H1 (cell line): Measurements from ENCODE around the gene PLA2R1. TPM values are rescaled to one million over a fixed set of nuclear protein-coding genes. Genes with fewer than 3 reads are reported as not detected.
A peak's percentile ranks its signal among the peaks of the same experiment; 100 is the strongest.

Experiments used
- CTCF ChIA-PET: fragments of 300-600 bp; sonication (Branson Sonifier 250); formaldehyde crosslinking; loops from one replicate; lab custom pipeline; 2021; ENCODE audit not compliant: partially characterized antibody; lab: Charles Lee
- POLR2A ChIA-PET: fragments of 300-600 bp; sonication (Branson Sonifier 250); formaldehyde crosslinking; loops from one replicate; lab custom pipeline; 2021; ENCODE audit warnings: inconsistent platforms; ENCODE audit not compliant: partially characterized antibody; lab: Charles Lee
- DNase-seq, 2 experiments: peaks; one replicate each; pipeline versions ENCODE4 v3.0.0 to v3.0.0-alpha.2; 2010 to 2022; ENCODE audit warnings: low spot score in 2 of 2, low read depth in 1 of 2, mixed read lengths in 1 of 2
- FAIRE-seq: peaks from 2 replicates; lab custom pipeline; 2011; peaks lifted over from hg19 to GRCh38; lab: Jason Lieb, UNC
- H2AFZ ChIP-seq: 2 replicates; pipeline ENCODE4 v1.8.1; 2012; ENCODE audit warnings: low read length, inconsistent platforms
- H2AK5ac ChIP-seq: 2 replicates; pipeline ENCODE4 v1.6.1; 2013; ENCODE audit warnings: low read depth, low read length
- H2BK120ac ChIP-seq: replicated peaks from 2 replicates; pipeline ENCODE3; 2013; ENCODE audit warnings: low read depth, low read length, inconsistent platforms
- H2BK12ac ChIP-seq: 2 replicates; pipeline ENCODE4 v1.6.1; 2013; ENCODE audit warnings: low read depth, low read length
- H2BK15ac ChIP-seq: 2 replicates; pipeline ENCODE4 v1.6.1; 2013; ENCODE audit warnings: low read length
- H2BK20ac ChIP-seq: 2 replicates; pipeline ENCODE4 v1.6.1; 2013; ENCODE audit warnings: low read length
- H2BK5ac ChIP-seq: 2 replicates; pipeline ENCODE4 v1.6.1; 2013; ENCODE audit warnings: low read depth, low read length
- H3K14ac ChIP-seq: 2 replicates; pipeline ENCODE4 v1.6.1; 2013; ENCODE audit warnings: inconsistent platforms; ENCODE audit not compliant: insufficient read length
- H3K18ac ChIP-seq: 2 replicates; pipeline ENCODE4 v1.6.1; 2013; ENCODE audit warnings: low read length; ENCODE audit errors: extremely low read depth
- H3K23ac ChIP-seq: 2 replicates; pipeline ENCODE4 v1.6.1; 2013; ENCODE audit warnings: inconsistent platforms; ENCODE audit not compliant: insufficient read length
- H3K23me2 ChIP-seq: 2 replicates; pipeline ENCODE4 v1.6.1; 2013; ENCODE audit warnings: low read depth, low read length
- H3K27ac ChIP-seq: 2 replicates; pipeline ENCODE4 v1.6.1; 2011; ENCODE audit warnings: low read depth, low read length, inconsistent platforms
- H3K27me3 ChIP-seq, 4 experiments: replicated peaks in 1 of 4; 1 replicate in 1 of 4; 2 replicates in 3 of 4; pipeline versions ENCODE4 v1.6.1 to v1.8.1; 2011 to 2013; ENCODE audit warnings: low read length in 3 of 4, mild to moderate bottlenecking in 3 of 4, inconsistent platforms in 2 of 4, mixed read lengths in 2 of 4, moderate library complexity in 1 of 4; ENCODE audit not compliant: control insufficient read depth in 3 of 4, insufficient read depth in 3 of 4; ENCODE audit errors: extremely low read depth in 1 of 4
- H3K36me3 ChIP-seq, 4 experiments: 2 replicates each; pipeline versions ENCODE4 v1.6.1 to v1.8.1; 2011 to 2013; ENCODE audit warnings: mild to moderate bottlenecking in 4 of 4, low read length in 3 of 4, moderate library complexity in 2 of 4, control low read depth in 1 of 4, inconsistent platforms in 1 of 4; ENCODE audit not compliant: insufficient read depth in 4 of 4, control insufficient read depth in 2 of 4
- H3K4ac ChIP-seq: replicated peaks from 2 replicates; pipeline ENCODE3; 2013; ENCODE audit warnings: low read length, low read depth, mixed read lengths, inconsistent platforms; ENCODE audit not compliant: insufficient read length
- H3K4me1 ChIP-seq, 4 experiments: replicated peaks in 1 of 4; 1 replicate in 1 of 4; 2 replicates in 3 of 4; pipeline versions ENCODE4 v1.6.1 to v1.8.1; 2011 to 2013; ENCODE audit warnings: low read length in 3 of 4, inconsistent platforms in 2 of 4, mixed read lengths in 1 of 4; ENCODE audit not compliant: insufficient read depth in 4 of 4, control insufficient read depth in 3 of 4
- H3K4me2 ChIP-seq, 2 experiments: 2 replicates each; pipeline versions ENCODE4 v1.6.1 to v1.8.1; 2011 to 2013; ENCODE audit warnings: low read depth in 2 of 2, low read length in 2 of 2, control low read depth in 1 of 2, inconsistent platforms in 1 of 2, mild to moderate bottlenecking in 1 of 2; ENCODE audit not compliant: insufficient read depth in 1 of 2
- H3K4me3 ChIP-seq, 4 experiments: fragments of 200-600, 300-600 bp in 1 of 4; sonication (generic), shearing (Covaris generic), sonication (Bioruptor Twin) in 1 of 4; 2 replicates each; pipeline versions ENCODE4 v1.5.1 to v1.8.1; 2011 to 2016; ENCODE audit warnings: low read length in 4 of 4, low read depth in 3 of 4, control low read depth in 2 of 4, inconsistent platforms in 2 of 4, mild to moderate bottlenecking in 2 of 4, mixed read lengths in 1 of 4, moderate library complexity in 1 of 4; ENCODE audit not compliant: insufficient read depth in 2 of 4; ENCODE audit errors: extremely low read depth in 1 of 4
- H3K56ac ChIP-seq: replicated peaks from 2 replicates; pipeline ENCODE3; 2013; ENCODE audit warnings: low read depth, mild to moderate bottlenecking, mixed read lengths, low read length, inconsistent platforms; ENCODE audit not compliant: insufficient read length
- H3K79me1 ChIP-seq: 2 replicates; pipeline ENCODE4 v1.6.1; 2013; ENCODE audit warnings: low read depth, low read length, control low read depth
- H3K79me2 ChIP-seq, 2 experiments: 2 replicates each; pipeline versions ENCODE4 v1.6.1 to v1.8.1; 2012 to 2013; ENCODE audit warnings: low read length in 2 of 2, mild to moderate bottlenecking in 2 of 2, inconsistent platforms in 1 of 2; ENCODE audit not compliant: insufficient read depth in 2 of 2, control insufficient read depth in 1 of 2
- H3K9ac ChIP-seq, 4 experiments: replicated peaks in 1 of 4; 1 replicate in 1 of 4; 2 replicates in 3 of 4; pipeline versions ENCODE4 v1.6.1 to v1.8.1; 2011 to 2013; ENCODE audit warnings: low read depth in 3 of 4, low read length in 3 of 4, control low read depth in 2 of 4, mild to moderate bottlenecking in 2 of 4, moderate library complexity in 2 of 4, inconsistent platforms in 1 of 4; ENCODE audit errors: extremely low read depth in 1 of 4
- H3K9me3 ChIP-seq, 2 experiments: 2 replicates each; pipeline versions ENCODE4 v1.6.1 to v1.8.1; 2012 to 2013; ENCODE audit warnings: mild to moderate bottlenecking in 2 of 2, moderate library complexity in 2 of 2, control low read depth in 1 of 2, inconsistent platforms in 1 of 2, low read depth in 1 of 2, low read length in 1 of 2, mixed read lengths in 1 of 2; ENCODE audit not compliant: insufficient read depth in 2 of 2
- H4K20me1 ChIP-seq, 2 experiments: replicated peaks in 1 of 2; 2 replicates each; pipeline versions ENCODE3 to v1.8.1; 2011 to 2013; ENCODE audit warnings: inconsistent platforms in 2 of 2, low read length in 2 of 2, mild to moderate bottlenecking in 1 of 2; ENCODE audit not compliant: insufficient read depth in 2 of 2, control insufficient read depth in 1 of 2
- H4K5ac ChIP-seq: 2 replicates; pipeline ENCODE4 v1.6.1; 2013; ENCODE audit warnings: low read length, low read depth, mixed read lengths, inconsistent platforms; ENCODE audit not compliant: insufficient read length
- H4K8ac ChIP-seq: 2 replicates; pipeline ENCODE4 v1.8.0; 2013; ENCODE audit warnings: mild to moderate bottlenecking, moderate library complexity, low read length, inconsistent platforms; ENCODE audit not compliant: insufficient read depth; ENCODE audit errors: extremely low read depth
- H4K91ac ChIP-seq: replicated peaks from 2 replicates; pipeline ENCODE3; 2013; ENCODE audit warnings: low read length, mixed read lengths, inconsistent platforms; ENCODE audit not compliant: insufficient read length
- BCL11A ChIP-seq, 2 experiments: IDR thresholded peaks; one replicate each; pipeline ENCODE4 v1.6.1; 2011; ENCODE audit warnings: low read depth in 2 of 2, low read length in 2 of 2, mild to moderate bottlenecking in 2 of 2
- CHD1 ChIP-seq: IDR thresholded peaks from 2 replicates; pipeline ENCODE4 v1.6.1; 2012; ENCODE audit warnings: low read depth, low read length, improper control_type of control experiment
- EZH2 ChIP-seq: fragments of 200-600 bp; sonication (generic); IDR thresholded peaks from 2 replicates; pipeline ENCODE4 v1.7.1; 2012; ENCODE audit warnings: low read depth, mild to moderate bottlenecking, moderate library complexity, low read length, inconsistent platforms; ENCODE audit not compliant: severe bottlenecking
- HDAC2 ChIP-seq, 2 experiments: fragments of 300-600 bp in 1 of 2; sonication (generic) in 1 of 2; IDR thresholded peaks; 2 replicates each; pipeline ENCODE4 v1.6.1; 2011 to 2012; ENCODE audit warnings: low read depth in 2 of 2, low read length in 2 of 2, mild to moderate bottlenecking in 2 of 2, moderate library complexity in 2 of 2, borderline replicate concordance in 1 of 2, inconsistent platforms in 1 of 2
- HDAC6 ChIP-seq: IDR thresholded peaks from one replicate; pipeline ENCODE4 v1.7.1; 2012; ENCODE audit warnings: low read depth, mild to moderate bottlenecking, inconsistent platforms, low read length, moderate library complexity
- JUND ChIP-seq: IDR thresholded peaks from 2 replicates; pipeline ENCODE4 v1.6.1; 2011; ENCODE audit warnings: mild to moderate bottlenecking, improper control_type of control experiment, low read length
- NANOG ChIP-seq: IDR thresholded peaks from 2 replicates; pipeline ENCODE4 v1.6.1; 2011; ENCODE audit warnings: low read length, low read depth, mild to moderate bottlenecking, inconsistent platforms; ENCODE audit not compliant: insufficient read depth, poor library complexity, severe bottlenecking
- POU5F1 ChIP-seq: IDR thresholded peaks from 2 replicates; pipeline ENCODE4 v1.6.1; 2011; ENCODE audit warnings: low read depth, mild to moderate bottlenecking, low read length, moderate library complexity
- SP1 ChIP-seq: IDR thresholded peaks from 2 replicates; pipeline ENCODE4 v1.6.1; 2011; ENCODE audit warnings: low read depth, low read length
- SP4 ChIP-seq: IDR thresholded peaks from 2 replicates; pipeline ENCODE4 v1.6.1; 2012; ENCODE audit warnings: low read length, inconsistent platforms
- TAF1 ChIP-seq: IDR thresholded peaks from 2 replicates; pipeline ENCODE4 v1.6.1; 2011; ENCODE audit warnings: mild to moderate bottlenecking, low read depth, low read length
- USF2 ChIP-seq: IDR thresholded peaks from 2 replicates; pipeline ENCODE4 v1.6.1; 2011; ENCODE audit warnings: low read length, improper control_type of control experiment
- ZNF274 ChIP-seq: IDR thresholded peaks from 2 replicates; pipeline ENCODE4 v1.7.0; 2012; ENCODE audit warnings: low read length, borderline replicate concordance; ENCODE audit errors: extremely low read depth
- WGBS, 2 experiments: shearing (Covaris generic) in 1 of 2; methylation state at CpG; one replicate each; pipeline versions ENCODE4 v1.1.6 to v1.1.7; 2013 to 2015; ENCODE audit warnings: low lambda C conversion rate in 2 of 2, mixed read lengths in 2 of 2, inconsistent platforms in 1 of 2, low coverage in 1 of 2, missing lambda C conversion rate in 1 of 2; ENCODE audit not compliant: insufficient replicate concordance in 2 of 2, insufficient coverage in 1 of 2, insufficient read length in 1 of 2; ENCODE audit errors: extremely low coverage in 1 of 2, missing lambda C conversion rate in 1 of 2; 5-methylcytosine and 5-hydroxymethylcytosine counted together
- polyA plus RNA-seq, 7 experiments: library from polyadenylated mRNA; depleted of rRNA in 3 of 7; stranded (reverse) in 5 of 7; unstranded in 2 of 7; fragments of >200 nt in 5 of 7; fragments of 200-250 nt in 2 of 7; gene quantifications; 1 replicate in 5 of 7; 2 replicates in 1 of 7; 4 replicates in 1 of 7; pipeline versions ENCODE4 v1.2.1 to v1.2.3, GENCODE V29; 2011 to 2013; ENCODE audit warnings: missing spikeins in 2 of 7, mixed read lengths in 2 of 7
- total RNA-seq: library from RNA; stranded (reverse); fragmentation: NEBNext Ultra II Directional; extraction: Animal tissue kit (Norgen Biotek cat#: 25700); gene quantifications from 2 replicates; pipeline ENCODE4 v1.2.1, GENCODE V29; 2021

The PLA2R1 gene
- total and polyA plus RNA-seq, 2 of the 8 experiments (the other 6 are each of a cell fraction or from before 2014, with no cell fraction given) = 0.65 to 1.5 TPM

GRCh38 chr2:160061533-160061932, 882 bp downstream of the PLA2R1 start:
- Histone ChIP-seq H3K79me2 (no peaks in the 10 kb centered on the region), H2AK5ac (no peak overlapping the region), H2BK5ac (no peak overlapping the region), H2BK120ac (no peak overlapping the region), H4K20me1 (no peaks in the 10 kb centered on the region), H3K4me2 (peak overlapping the region; percentile 72 to 94), H3K79me1 (no peaks in the 10 kb centered on the region), H3K36me3 (peaks cover 0 to 5% (median 0%) of the 10 kb centered on the region in 4 experiments; a peak in 1 of 8 replicates), H3K27me3 (peaks cover 0 to 18% (median 17%) of the 10 kb centered on the region in 4 experiments; a peak in 6 of 7 replicates), H3K9me3 (peaks cover 0 to under 1% of the 10 kb centered on the region in 2 experiments; a peak in 1 of 4 replicates), H4K5ac (no peak overlapping the region), H3K4ac (no peak overlapping the region), H2BK20ac (no peak overlapping the region), H4K8ac (no peak overlapping the region; the same call in 1 of the 2 replicates), H3K18ac (no peak overlapping the region), H3K23ac (no peak overlapping the region), H2BK12ac (no peak overlapping the region; the same call in 1 of the 2 replicates), H2BK15ac (no peak overlapping the region), H3K4me3 (peak overlapping the region; percentile 33 to 78 (median 62)), H3K4me1 (peaks cover 4 to 11% (median 7%) of the 10 kb centered on the region in 4 experiments; a peak in 6 of 7 replicates), H3K56ac (no peak overlapping the region), H3K9ac (no peak overlapping the region), H2AFZ (no peak overlapping the region), H3K27ac (no peak overlapping the region), H3K14ac (no peak overlapping the region), H3K23me2 (peaks cover 11% of the 10 kb centered on the region; the same call in 1 of the 2 replicates), H4K91ac (no peak overlapping the region)
- FAIRE-seq (no peak), DNase-seq (no peak)
- CTCF ChIA-PET = no interaction called here
- POLR2A ChIA-PET = interaction anchor here (1.0 to 1.6 kb wide), 2 partner anchors 10 to 775 kb away, joined by 3 to 4 read pairs; partner anchors contain the start of gene WDSUB1
- WGBS, 2 experiments = 76% methylated on average over 18 of the region's 18 CpGs; no CpG with 5 or more reads in 1 of the 2 experiments
- TF ChIP-seq SP1 (no peak), CHD1 (no peak), NANOG (no peak), TAF1 (no peak), BCL11A (IDR thresholded peaks at IDR 0.05; ENCODE audit: low read depth in 2 of 2, low read length in 2 of 2) (no peak), HDAC2 (IDR thresholded peaks at IDR 0.05; ENCODE audit: borderline replicate concordance in 1 of 2, low read depth in 2 of 2, low read length in 2 of 2) (no peak), POU5F1 (no peak), EZH2 (no peak), USF2 (no peak), SP4 (no peak), JUND (no peak), HDAC6 (no peak), ZNF274 (no peak)
